Mesothelial cell of epicardium (in vitro differentiated cells): ENCODE measurements around the gene FRMD4A. TPM values are rescaled to one million over a fixed set of nuclear protein-coding genes. Genes with fewer than 3 reads are reported as not detected.

ENCODE experiments used
- DNase-seq, 2 experiments: peaks; one replicate each; pipeline ENCODE4 v3.0.0; 2021; ENCODE audit warnings: low spot score in 2 of 2; ENCODE audit not compliant: unreplicated experiment in 2 of 2
- H3K27ac Mint-ChIP-seq: 2 replicates; pipeline ENCODE4 v1.8.0; 2021; ENCODE audit warnings: mixed read lengths
- H3K27me3 Mint-ChIP-seq: 2 replicates; pipeline ENCODE4 v1.8.0; 2021; ENCODE audit warnings: low read depth, mixed read lengths
- H3K36me3 Mint-ChIP-seq: 2 replicates; pipeline ENCODE4 v1.8.0; 2021; ENCODE audit warnings: mixed read lengths
- H3K4me1 Mint-ChIP-seq: 2 replicates; pipeline ENCODE4 v1.8.0; 2021; ENCODE audit warnings: mixed read lengths
- H3K4me3 Mint-ChIP-seq: 2 replicates; pipeline ENCODE4 v1.8.0; 2021; ENCODE audit warnings: mild to moderate bottlenecking, moderate library complexity, mixed read lengths
- H3K9me3 Mint-ChIP-seq: 2 replicates; pipeline ENCODE4 v1.8.0; 2021; ENCODE audit warnings: mixed read lengths
- total RNA-seq: library from RNA; stranded (reverse); gene quantifications from 3 replicates; pipeline ENCODE4 v1.2.1, GENCODE V29; 2021
- TF ChIP-seq, protein P1 (sequence below): fragments of 200-600 bp; sonication (generic); IDR thresholded peaks from one replicate; pipeline ENCODE4 v1.5.0; 2021; ENCODE audit warnings: antibody characterized with exemption; ENCODE audit not compliant: unreplicated experiment

The FRMD4A gene
- total RNA-seq, 1 donor from 2014 or later: 45.0 TPM

DNA sequence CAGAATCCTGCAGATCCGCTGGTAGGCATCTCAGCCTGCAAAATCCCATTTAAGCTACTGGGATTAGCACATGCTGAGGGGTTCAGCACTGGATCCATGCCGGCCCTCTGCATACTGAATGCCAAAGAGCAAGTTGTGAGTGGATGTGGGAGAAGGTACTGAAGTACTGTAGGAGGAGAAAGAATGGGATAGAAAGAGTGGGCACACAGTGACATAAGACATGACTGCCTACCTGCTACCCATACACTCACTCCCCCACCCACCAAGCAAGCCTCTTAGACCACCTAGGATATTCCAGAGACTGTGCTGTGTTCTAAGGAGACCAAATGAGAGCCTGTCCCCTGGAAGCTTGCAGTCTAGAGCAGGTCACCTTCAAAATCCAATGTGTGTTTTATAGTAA lies 215.9 kb downstream of the FRMD4A start:
- Mint-ChIP-seq H3K4me3 (no peak overlapping the region), H3K36me3 (no peaks in the 10 kb centered on the region), H3K4me1 (peaks cover 11% of the 10 kb centered on the region), H3K9me3 (no peaks in the 10 kb centered on the region), H3K27me3 (peaks cover 4% of the 10 kb centered on the region), H3K27ac (no peak overlapping the region)
- no peak for DNase-seq
- TF ChIP-seq, protein P1, sequence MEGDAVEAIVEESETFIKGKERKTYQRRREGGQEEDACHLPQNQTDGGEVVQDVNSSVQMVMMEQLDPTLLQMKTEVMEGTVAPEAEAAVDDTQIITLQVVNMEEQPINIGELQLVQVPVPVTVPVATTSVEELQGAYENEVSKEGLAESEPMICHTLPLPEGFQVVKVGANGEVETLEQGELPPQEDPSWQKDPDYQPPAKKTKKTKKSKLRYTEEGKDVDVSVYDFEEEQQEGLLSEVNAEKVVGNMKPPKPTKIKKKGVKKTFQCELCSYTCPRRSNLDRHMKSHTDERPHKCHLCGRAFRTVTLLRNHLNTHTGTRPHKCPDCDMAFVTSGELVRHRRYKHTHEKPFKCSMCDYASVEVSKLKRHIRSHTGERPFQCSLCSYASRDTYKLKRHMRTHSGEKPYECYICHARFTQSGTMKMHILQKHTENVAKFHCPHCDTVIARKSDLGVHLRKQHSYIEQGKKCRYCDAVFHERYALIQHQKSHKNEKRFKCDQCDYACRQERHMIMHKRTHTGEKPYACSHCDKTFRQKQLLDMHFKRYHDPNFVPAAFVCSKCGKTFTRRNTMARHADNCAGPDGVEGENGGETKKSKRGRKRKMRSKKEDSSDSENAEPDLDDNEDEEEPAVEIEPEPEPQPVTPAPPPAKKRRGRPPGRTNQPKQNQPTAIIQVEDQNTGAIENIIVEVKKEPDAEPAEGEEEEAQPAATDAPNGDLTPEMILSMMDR: no peak

DNA sequence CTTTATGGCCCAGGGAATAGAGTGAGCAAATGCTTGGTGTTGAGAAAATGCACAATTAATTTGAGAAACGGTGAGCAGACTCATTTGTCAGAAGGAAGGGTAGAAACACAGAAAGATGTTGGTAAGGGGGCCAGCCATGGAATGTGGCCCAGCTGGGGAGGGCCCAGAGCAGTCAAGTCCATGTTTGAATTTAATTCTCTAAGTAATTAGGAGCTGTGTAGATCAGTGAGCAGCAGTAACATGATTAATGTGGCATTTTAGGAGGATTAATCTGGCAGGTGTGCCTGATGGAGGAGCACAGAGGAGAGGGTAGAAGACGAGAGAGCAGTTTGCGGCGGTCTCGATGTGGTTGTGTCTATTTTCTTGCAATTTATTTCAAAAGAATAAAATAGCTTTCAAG lies 218.7 kb downstream of the FRMD4A start:
- no peaks in the 10 kb centered on the region for H3K9me3 Mint-ChIP-seq
- no peaks in the 10 kb centered on the region for H3K36me3 Mint-ChIP-seq
- no peak overlapping the region for H3K4me3 Mint-ChIP-seq
- no peak for DNase-seq
- H3K4me1 Mint-ChIP-seq: peaks cover 11% of the 10 kb centered on the region
- TF ChIP-seq, protein P1: no peak
- peaks cover 17% of the 10 kb centered on the region for H3K27me3 Mint-ChIP-seq
- no peak overlapping the region for H3K27ac Mint-ChIP-seq

DNA sequence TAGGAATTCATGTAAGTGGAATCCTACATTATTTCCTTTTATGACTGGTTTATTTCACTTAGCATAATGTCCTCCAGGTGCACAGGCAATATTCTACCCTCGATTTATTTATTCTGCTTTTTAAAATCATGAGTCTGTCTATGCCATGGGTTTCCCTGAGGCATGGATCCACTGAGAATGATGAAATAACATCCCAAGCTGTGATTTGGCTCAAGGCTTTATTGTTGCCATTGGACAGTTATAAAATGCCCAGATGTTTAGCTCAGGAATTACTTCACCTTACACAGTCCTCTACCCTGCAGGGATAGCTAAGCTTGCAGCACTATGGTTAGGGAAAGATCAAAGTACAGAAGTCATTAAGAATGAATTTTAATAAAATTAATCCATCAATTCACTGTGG lies 219.5 kb downstream of the FRMD4A start:
- H3K9me3 Mint-ChIP-seq: peaks cover 7% of the 10 kb centered on the region

DNA sequence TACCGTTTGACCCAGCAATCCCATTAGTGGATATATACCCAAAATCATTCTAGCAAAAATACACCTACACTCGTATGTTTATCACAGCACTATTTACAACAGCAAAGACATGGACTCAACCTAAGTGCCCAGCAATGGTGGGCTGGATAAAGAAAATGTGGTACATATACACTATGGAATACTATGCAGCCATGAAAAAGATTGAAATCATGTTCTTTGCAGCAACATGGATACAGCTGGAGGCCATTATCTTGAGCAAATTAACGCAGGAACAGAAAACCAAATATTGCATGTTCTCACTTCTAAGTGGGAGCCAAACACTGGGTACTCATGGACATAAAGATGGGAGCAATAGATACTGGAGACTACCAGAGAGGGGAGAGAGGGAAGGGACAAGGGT lies 223.9 kb downstream of the FRMD4A start:
- H3K36me3 Mint-ChIP-seq: no peaks in the 10 kb centered on the region
- peaks cover 17% of the 10 kb centered on the region for H3K27me3 Mint-ChIP-seq
- H3K4me3 Mint-ChIP-seq: no peak overlapping the region
- H3K27ac Mint-ChIP-seq: no peak overlapping the region
- TF ChIP-seq, protein P1: no peak
- peaks cover 7% of the 10 kb centered on the region for H3K4me1 Mint-ChIP-seq
- H3K9me3 Mint-ChIP-seq: peaks cover 26% of the 10 kb centered on the region
- no peak for DNase-seq

More for the DNA sequence above, 219.5 kb downstream of the FRMD4A start:
- no peaks in the 10 kb centered on the region for H3K36me3 Mint-ChIP-seq
- H3K27me3 Mint-ChIP-seq: peaks cover 17% of the 10 kb centered on the region
- H3K4me1 Mint-ChIP-seq: peaks cover 11% of the 10 kb centered on the region
- TF ChIP-seq, protein P1: no peak
- no peak overlapping the region for H3K27ac Mint-ChIP-seq
- no peak for DNase-seq
- no peak overlapping the region for H3K4me3 Mint-ChIP-seq

DNA sequence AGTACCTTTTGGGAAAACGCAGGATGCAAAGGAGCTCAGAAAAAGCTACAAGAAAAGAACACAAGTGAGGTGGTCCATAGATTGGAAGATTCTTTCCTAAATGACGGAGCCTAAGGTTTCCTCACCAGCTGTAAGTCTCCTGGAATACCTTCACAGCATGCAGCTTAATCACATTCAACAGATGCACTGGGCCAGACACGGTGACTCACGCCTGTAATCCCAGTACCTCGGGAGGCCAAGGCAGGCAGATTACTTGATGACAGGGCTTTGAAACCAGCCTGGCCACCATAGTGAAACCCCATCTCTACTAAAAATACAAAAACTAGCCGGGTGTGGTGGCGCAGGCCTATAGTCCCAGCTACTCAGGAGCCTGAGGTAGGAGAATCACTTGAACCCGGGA lies 228.7 kb downstream of the FRMD4A start:
- no peak overlapping the region for H3K27ac Mint-ChIP-seq
- H3K27me3 Mint-ChIP-seq: peaks cover 6% of the 10 kb centered on the region
- TF ChIP-seq, protein P1: no peak
- DNase-seq: no peak
- peaks cover 26% of the 10 kb centered on the region for H3K9me3 Mint-ChIP-seq
- H3K4me3 Mint-ChIP-seq: no peak overlapping the region
- no peaks in the 10 kb centered on the region for H3K36me3 Mint-ChIP-seq
- H3K4me1 Mint-ChIP-seq: no peaks in the 10 kb centered on the region

DNA sequence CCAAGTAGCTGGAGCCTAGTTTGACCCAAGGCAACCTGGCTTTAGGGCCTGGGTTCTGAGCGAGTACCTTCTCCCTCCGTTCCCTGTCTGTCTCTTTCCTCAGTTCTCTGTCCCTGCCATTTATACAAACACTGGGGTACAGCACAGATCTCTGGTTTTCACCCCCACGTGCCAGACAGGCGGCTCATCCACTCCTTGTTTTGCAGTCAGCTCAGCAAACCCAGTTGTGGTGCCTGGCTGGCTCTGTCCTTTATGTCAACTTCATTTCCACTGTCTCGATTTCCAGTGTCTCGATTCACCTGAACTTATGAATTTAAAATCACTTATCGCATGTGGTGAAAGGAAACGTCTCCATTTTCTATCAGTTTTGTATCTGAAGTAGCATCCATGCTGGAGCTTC lies 230.8 kb downstream of the FRMD4A start:
- TF ChIP-seq, protein P1: no peak
- no peaks in the 10 kb centered on the region for H3K4me1 Mint-ChIP-seq
- H3K27ac Mint-ChIP-seq: no peak overlapping the region

More for the DNA sequence above, 230.8 kb downstream of the FRMD4A start:
- Mint-ChIP-seq H3K36me3 (no peaks in the 10 kb centered on the region), H3K27me3 (peaks cover 6% of the 10 kb centered on the region), H3K4me3 (no peak overlapping the region), H3K9me3 (peaks cover 13% of the 10 kb centered on the region)
- DNase-seq: no peak
